GM23248 (cell line): ENCODE results near the gene GABBR2.

Source experiments
- EZH2 ChIP-seq: fragments of 200-600 bp; sonication (generic); IDR thresholded peaks from 2 replicates; pipeline ENCODE4 v1.6.1; 2018; ENCODE audit warnings: antibody characterized with exemption, mild to moderate bottlenecking; ENCODE audit not compliant: insufficient read depth, poor library complexity, severe bottlenecking
- EZH2phosphoT487 ChIP-seq: fragments of 200-600 bp; sonication (generic); IDR thresholded peaks from 2 replicates; pipeline ENCODE4 v1.6.1; 2018; ENCODE audit warnings: antibody characterized with exemption, moderate library complexity, mild to moderate bottlenecking, low read depth; ENCODE audit not compliant: insufficient read depth

DNA sequence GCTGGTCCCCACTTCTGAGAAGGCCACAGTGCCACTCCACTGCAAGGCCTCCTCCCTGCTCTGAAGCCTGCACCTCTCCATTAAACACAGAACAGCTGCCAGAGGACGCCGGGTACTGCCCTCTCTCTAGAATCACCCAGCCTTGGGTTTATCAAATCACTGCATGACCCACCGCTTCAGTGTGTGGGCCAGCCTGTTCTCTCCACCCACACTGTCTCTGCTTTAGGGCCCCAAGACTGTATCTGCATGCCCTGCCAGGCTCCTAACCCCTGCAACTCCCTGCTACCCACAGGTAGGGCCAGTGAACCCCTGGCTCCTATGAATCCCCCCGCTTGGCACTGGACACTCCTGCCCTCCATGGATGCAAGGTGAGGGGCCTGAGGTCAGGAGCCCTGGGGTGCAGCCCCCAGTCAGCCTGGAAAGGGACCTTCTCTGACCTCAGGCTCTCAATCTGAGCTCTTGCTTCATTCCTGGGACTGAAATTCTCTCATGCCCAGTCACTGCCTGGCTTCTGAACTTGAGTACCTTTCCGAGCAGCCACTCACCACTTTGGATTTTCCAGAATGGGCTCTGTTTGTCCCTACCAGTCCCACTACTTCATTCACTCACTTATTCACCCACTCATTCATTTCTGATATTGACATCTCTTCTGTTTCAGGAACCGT is 206.3 kb downstream of the GABBR2 start:
- no peak for TF ChIP-seq EZH2
- no peak for TF ChIP-seq EZH2phosphoT487
